ENCODE results near the gene WASF1.
A peak's percentile ranks its signal among the peaks of the same experiment; 100 is the strongest.
"Not testable (repeated sequence)": the region's sequence is repeated elsewhere in the genome, so short reads cannot be mapped to it uniquely, and the experiment has no call there.

WASF1 gene

GRCh38 chr6:110083875-110084585 lies 95.4 kb downstream of the WASF1 start:
- no peak for DNase-seq

- no peak for DNase-seq
Measured at GRCh38 chr6:110075406-110075805, 104.1 kb downstream of the WASF1 start.

GRCh38 chr6:110073474-110073873 lies 106.0 kb downstream of the WASF1 start:
- not testable (repeated sequence) for DNase-seq

DNA sequence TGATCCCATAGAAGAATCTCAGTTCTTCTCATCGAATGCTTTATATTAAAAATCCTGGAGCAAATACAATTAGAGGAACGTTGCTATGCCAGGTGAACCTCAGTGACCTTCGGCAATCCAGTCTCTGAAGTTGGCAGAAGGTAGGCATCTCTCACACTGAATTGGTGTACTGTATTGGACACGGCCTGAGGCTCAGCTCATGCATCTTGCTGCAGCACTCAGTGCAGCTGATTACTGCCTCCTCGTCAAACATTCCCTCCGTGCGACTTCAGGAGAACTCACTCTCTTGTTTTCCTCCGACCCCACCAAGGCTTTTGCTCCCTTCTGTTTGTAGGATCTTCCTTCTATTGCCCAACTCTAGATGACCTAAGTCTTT lies 110.9 kb downstream of the WASF1 start:
- no peak for DNase-seq

- DNase-seq = no peak
Measured at GRCh38 chr6:110067837-110068591, 111.5 kb downstream of the WASF1 start.

DNA sequence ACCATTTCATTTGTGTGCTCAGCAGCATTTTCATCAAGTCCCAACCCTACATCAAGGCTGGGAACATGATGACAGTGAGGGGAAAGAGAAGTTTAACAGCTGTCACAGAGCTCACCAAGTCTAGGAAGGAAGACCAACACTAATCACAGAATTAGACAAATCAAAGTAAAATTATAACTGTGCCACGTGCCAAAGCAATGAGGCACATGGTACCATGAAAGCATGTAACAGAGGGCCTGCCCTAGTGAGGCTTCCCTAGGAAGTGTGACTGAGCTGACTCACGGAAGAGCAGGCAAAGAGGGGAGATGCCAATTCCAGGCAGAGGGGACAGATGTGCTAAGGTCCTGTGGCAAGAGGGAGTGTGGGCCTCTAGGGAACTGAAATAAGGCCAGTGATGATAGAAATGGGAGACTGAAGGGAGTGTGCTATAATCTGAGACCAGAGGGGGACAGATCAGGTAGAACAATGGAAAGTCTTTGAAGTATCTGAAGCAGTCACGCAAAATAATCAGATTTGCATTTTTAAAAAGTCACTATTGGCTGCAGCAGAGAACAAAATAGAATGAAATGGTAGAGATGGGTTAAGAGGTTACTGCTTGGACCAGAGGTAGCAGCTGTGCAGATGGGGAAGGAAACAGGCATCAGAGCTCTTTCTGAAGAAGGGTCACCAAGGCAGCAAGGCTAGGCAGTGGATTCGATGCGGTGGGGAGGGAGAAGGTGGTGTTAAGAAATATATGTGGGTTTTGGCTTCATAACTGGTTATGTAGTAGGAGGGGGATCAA lies 114.5 kb downstream of the WASF1 start:
- DNase-seq = no peak

GRCh38 chr6:110063594-110064263 lies 115.7 kb downstream of the WASF1 start:
- DNase-seq = no peak

DNA sequence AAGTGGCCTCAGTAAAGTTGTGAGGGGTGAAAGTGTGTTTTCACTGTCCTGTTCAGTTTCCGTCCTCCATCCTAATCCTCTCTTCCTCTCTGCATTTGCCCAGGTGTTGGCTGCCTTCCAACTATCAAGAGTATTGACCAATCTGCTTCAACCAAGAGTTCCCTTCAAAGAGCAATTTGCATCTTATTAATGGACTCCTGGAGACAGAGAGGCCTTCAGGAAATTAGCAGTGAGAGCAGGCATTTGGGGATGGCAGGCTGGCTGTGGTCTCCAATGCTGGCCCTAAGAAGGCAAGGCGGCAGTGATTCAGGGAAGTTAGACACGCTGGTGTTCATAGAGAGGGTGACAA lies 124.1 kb downstream of the WASF1 start:
- DNase-seq = peak; percentile 71

- no peak for DNase-seq
Measured at GRCh38 chr6:110054664-110055386, 124.6 kb downstream of the WASF1 start.

GRCh38 chr6:110053395-110054240 lies 125.9 kb downstream of the WASF1 start:
- DNase-seq = peak; percentile 23

DNA sequence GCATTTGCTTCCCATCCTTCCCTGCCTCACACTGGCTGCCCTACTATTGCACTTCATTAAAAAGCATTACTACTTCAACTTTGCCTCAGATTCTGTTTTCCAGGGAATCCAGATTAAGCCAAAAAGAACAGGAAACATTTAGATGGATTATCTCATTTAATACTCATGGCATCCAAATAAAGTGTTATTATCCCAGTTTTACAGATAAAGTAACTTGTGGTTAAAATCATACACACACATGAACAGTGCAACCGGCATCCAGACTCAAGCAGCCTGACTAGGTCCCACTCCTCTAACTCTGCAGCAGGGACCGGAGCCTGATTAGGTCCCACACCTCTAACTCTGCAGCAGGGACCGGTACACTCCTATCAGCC lies 129.0 kb downstream of the WASF1 start:
- DNase-seq = no peak
